Stimulated activated CD8-positive, alpha-beta memory T cell treated with anti-CD3 and anti-CD28 coated beads, Interleukin-7, amount 100 ng/mL, for 48 hours (primary cell): ENCODE data around the gene LCN2.

Experiments used
- DNase-seq, 2 donors: peaks; one replicate each; pipeline ENCODE4 v3.0.0-alpha.2; 2020; ENCODE audit warnings: low read depth in 1 of 2; ENCODE audit errors: extremely low read depth in 1 of 2

Gene LCN2

GRCh38 chr9:128190516-128191405 lies 41.5 kb downstream of the LCN2 start:
- DNase-seq: no peak

- DNase-seq: peak; percentile 48 to 63
Observed at GRCh38 chr9:128191406-128192046, 42.3 kb downstream of the LCN2 start, which contains the start of gene CIZ1. CIZ1 (minus strand) TSS chr9:128191572; CDS start chr9:128190857, 715 bp downstream.

GRCh38 chr9:128192601-128193371 lies 43.5 kb downstream of the LCN2 start:
- peak in 1 of 2 donors; percentile 29 for DNase-seq

- no peak for DNase-seq
Observed at GRCh38 chr9:128193469-128194096, 44.3 kb downstream of the LCN2 start.

- no peak for DNase-seq
Observed at GRCh38 chr9:128201441-128202369, 52.5 kb downstream of the LCN2 start.

- no peak for DNase-seq
Observed at GRCh38 chr9:128202648-128203023, 53.4 kb downstream of the LCN2 start.
